GM21515 (cell line): ENCODE measurements around the gene TFDP1.
"Not testable (repeated sequence)": the region's sequence is repeated elsewhere in the genome, so short reads cannot be mapped to it uniquely, and the experiment has no call there.

ENCODE experiments used
- ATAC-seq: cut with Tn5 transposase; IDR thresholded peaks from one replicate; pipeline ENCODE4 v1.9.1; 2021; ENCODE audit not compliant: unreplicated experiment

TFDP1 gene

DNA sequence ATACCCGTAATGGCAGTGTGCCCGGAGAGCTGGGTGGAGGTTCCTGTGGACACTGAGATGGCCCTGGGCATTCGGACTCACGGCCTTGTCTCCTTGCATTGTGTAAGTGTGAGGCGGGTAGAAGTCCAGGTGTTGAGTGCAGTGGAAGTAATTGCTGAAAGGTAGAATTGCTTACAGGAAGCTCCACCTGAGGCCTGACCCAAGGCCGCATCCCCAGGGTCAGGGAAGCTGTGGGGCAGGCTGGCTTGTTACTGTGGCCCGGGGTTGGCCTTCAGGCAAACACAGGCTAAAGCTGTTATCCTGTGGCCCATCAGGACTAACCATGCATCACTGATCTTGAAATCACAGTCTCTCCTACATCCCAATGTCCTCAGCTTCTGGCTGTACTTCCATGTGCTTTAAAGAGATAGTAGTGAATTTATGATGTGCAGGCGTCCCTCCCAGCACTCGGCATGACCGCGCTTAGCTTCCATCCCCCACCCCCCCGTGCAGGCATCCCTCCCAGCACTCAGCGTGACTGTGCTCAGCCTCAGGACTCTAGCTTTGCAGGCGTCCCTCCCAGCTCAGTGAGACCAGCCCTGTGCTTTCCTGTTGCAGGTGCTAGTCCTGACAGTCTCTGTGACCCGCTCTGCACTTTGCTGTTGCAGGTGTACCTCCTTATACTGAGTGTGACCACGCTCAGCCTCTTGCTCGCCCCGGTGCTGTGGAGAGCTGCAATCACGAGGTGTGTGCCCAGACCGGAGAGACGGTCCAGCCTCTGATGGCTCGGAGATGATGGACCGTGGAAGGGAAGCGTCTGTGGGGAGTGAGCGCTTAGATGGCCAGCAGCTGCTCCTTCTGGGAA, 35.6 kb upstream of the TFDP1 start:
- no peak for ATAC-seq

DNA sequence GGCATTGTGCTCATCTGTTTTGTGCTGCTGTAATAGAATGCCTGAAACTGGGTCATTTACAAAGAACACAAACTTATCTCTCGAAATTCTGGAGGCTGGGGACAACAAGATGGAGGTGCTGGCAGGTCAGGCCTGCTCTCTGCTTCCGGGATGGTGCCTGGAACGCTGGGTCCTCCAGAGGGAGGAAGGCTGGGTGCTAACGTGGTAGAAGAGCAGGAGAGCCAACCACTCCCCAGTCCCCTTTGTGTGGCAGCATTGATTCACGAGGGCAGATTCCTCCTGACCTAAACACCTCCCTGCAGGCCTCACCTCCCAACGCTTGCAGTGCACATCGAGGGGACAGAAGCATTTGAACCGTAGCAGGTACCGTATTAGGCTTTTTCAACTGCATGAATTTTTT, 34.1 kb upstream of the TFDP1 start:
- ATAC-seq: no peak

DNA sequence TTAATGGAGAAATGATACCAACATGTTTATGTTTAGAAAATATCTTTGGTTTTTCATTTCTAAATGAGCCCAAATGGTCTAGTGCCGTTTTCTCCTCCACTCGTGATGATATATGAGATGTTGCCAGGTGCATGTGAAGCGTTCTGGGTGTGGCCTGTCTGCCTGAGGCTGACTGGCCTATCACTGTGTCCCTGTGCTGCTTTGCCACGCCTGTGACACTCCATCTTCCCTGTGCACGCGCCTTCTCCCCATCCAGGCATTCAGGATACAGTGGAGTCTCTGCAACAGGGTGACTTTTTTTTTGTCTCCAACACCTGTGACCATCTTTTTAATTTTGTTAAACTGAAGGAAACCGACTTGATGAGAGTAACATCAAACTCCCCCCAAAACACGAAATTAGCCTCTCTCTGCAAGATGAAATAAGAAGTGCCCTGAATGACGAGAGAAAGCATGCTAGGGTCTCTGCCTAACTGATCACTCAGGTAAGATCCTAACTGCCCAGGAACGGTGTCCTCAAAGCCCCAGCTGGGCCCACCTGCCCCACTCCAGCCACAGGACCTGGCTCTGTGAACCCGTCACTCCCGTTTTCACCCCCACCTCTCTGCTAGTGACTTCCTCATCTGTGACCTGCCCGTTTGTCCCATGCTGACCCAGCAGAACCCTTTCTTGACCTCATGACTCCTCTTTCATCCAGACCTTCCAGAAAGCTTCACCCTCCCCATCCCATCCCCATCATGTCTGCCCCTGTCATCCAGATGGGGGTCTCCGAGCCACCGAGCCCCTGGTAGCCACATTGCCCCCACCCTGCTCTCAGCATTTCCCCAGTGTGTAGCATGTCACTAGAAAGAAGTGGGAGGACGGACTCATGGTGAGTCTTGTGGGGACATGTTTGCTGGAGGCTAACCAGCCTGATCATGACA, 33.2 kb upstream of the TFDP1 start:
- no peak for ATAC-seq

DNA sequence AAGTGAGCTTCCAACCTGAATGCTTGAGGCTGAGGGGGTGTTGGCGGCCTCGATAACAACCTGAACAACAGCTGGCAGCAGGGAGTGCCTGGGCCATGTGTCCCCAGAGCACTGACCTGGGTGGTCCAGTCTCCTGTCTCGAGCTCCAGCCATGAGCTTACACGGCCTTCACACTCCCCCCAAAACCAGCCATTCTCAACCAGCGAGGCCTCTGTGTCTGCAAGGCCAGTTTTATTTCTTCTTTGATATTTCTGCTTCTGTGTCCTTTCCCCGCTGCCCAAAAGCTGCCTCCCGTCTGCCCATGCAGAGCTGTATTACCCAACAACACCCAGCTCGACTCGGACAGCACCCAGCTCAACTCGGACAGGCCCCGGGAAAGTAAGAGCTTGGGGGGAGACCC, 32.5 kb upstream of the TFDP1 start:
- no peak for ATAC-seq

GRCh38 chr13:113552786-113553434, 31.6 kb upstream of the TFDP1 start:
- ATAC-seq: no peak

GRCh38 chr13:113553511-113554332, 30.8 kb upstream of the TFDP1 start:
- no peak for ATAC-seq

DNA sequence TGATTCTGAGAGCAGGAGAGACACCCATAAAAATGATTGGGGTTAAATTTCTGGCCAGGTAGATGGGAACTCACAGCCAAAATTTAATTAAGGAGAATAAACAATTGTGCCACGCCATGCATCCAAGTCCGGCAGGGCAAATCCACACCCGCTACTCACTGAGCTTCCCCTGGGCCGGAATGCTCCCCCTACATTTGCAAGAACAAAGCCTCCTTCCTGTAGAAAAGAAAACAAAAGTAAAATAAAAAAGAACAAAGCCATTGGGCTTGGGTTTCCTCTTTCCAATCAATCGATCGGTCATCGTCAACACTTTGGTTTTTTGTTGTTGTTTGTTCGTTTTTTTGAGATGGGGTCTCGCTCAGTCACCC, 30.2 kb upstream of the TFDP1 start:
- no peak for ATAC-seq

GRCh38 chr13:113555141-113555540, 29.4 kb upstream of the TFDP1 start:
- no peak for ATAC-seq

DNA sequence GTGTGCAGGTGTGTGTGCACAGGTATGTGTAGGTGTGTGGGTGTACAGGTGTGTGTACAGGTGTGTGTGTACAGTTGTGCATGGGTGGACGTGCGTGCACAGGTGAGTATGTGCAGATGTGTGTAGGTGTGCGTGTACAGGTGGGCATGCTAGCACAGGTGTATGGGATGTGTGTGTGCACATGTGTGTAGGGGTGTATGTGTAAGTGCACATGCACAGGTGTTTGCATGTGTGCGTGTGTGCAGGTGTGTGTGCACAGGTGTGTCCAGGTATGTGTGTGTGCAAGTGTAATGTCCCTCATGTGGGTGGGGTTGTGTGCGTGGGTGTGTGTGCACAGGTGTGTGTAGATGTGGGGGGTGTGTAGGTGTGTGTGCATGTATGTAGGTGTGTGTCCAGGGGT, 27.5 kb upstream of the TFDP1 start:
- no peak for ATAC-seq

DNA sequence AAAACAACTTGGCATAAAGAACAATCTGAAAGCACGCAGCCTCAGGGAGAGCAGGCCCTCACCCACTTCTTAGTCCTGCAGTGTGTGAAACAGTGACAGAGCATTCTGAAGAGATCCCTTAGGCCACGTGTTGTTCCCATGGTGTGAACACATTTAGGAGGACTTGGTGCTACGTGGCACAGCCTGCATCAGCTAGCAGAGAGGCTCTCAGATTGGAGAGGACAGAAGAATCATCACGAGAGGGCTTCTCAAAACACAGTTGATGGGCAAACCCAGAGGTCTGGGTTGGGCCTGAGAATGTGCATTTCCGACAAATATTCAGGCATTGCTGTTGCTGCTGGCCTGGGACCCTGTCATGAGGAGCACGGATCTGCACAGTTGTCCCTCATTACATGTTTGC, 26.1 kb upstream of the TFDP1 start:
- ATAC-seq: no peak

DNA sequence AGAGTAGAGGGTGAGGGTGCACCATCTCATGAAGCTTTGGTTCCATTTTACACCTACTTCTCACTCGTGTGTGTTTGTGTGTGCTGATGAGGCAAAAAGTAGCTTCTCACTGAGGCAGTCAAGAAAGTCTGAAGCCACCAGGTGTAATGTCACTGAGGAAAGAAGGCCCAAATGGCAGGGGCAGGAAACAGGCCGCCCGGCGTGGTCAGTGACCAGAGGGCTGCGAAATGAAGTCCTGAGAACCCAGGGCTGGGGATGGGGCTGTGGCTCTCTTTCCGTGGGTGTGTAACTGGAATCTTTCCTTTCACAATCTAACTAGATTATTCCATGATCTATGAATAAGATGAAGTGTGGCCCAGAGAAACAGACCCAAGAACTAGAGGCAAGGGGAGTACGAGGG, 25.5 kb upstream of the TFDP1 start:
- no peak for ATAC-seq

DNA sequence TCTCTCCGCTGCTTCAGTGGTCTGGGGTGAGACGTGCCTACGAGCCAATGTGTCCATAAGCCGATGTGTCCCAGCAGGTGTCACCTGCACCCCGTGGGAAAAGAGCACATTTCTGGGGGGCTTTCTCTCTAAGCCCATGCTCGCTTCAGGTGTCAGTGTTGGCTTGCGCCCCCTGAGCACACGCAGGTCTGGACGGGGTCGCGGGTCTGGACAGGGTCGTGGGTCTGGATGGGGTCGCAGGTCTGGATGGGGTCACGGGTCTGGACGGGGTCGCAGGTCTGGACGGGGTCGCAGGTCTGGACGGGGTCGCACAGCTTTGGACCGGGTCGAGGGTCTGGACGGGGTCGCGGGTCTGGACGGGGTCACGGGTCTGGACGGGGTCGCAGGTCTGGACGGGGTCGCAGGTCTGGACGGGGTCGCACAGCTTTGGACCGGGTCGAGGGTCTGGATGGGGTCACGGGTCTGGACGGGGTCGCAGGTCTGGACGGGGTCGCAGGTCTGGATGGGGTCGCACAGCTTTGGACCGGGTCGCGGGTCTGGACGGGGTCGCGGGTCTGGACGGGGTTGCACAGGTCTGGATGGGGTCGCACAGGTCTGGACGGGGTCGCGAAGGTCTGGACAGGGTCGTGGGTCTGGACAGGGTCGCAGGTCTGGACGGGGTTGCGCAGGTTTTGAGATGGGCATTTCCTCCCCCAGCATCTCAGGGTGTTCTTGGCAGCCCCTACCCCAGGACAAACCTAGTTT, 24.5 kb upstream of the TFDP1 start:
- ATAC-seq: no peak

DNA sequence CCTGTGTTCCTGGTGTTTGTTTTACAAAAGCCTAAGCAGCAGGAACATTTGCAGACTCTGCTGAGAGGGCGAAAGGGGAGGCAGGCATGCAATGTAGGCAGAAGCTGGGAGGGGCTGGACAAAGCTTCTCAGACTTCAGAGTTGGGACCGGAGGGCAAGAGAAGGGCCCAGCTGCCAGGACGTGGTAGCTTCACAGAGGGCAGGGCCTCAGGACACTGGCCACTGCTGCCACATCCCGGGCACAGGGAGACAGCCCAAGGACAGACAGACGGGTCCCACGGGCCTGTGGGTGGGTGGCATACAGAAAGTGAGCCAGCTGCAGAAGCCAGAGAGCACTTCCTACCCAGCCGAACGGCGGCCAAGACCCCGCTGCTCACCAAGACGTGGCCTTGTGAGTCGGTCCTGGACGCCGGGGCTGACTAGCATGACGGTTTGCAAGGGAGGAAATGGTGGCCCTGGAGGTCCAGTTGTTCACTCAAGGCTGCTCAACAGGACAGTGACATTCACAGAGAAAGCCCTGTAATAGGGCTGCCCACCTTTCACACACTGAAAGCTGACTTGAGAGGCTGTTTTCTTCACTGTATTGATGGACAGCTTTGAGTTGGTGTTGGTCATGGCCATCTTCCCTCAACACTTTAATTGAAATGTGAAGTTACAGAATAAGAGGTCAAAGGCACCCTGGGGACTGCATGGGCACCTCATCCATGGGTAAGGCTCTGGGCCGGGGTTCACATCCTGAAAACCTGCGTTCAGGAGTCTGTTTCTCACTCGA, 23.7 kb upstream of the TFDP1 start:
- ATAC-seq: no peak

- no peak for ATAC-seq
Observed at GRCh38 chr13:113561417-113562084, 23.0 kb upstream of the TFDP1 start.

DNA sequence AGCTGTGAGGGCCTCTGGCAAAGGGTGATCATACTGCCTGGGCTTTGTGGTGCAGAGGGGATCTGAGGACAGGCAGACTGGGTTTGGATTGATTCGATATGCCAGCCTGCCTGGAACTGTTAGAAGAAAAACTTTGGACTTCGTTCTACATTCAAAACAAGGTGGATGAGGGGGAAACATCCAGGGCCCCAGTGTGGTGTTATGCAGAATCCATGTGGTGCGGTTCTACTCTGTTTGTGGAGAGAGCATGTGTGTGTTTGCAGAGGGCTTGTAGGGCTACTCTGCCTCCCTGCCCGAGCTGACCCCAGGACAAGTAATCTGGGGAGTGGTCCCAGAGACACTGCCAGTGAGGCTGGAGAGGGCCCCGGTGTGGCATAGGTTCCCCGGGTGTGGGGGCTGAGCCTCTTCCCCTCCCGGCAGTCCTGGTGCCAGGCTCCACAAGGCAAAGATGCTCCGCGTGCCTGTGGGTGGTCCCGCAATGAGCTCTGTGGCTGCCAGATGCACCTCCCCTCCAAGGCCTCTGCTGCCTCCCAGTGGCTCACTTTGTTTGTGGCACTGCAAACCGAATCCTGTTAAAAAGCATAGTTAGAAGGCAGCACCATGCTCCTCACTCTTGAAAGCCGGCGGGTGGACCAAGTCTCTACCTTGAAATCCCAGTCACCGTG, 22.3 kb upstream of the TFDP1 start:
- no peak for ATAC-seq

- no peak for ATAC-seq
Observed at GRCh38 chr13:113562844-113563243, 21.7 kb upstream of the TFDP1 start.

DNA sequence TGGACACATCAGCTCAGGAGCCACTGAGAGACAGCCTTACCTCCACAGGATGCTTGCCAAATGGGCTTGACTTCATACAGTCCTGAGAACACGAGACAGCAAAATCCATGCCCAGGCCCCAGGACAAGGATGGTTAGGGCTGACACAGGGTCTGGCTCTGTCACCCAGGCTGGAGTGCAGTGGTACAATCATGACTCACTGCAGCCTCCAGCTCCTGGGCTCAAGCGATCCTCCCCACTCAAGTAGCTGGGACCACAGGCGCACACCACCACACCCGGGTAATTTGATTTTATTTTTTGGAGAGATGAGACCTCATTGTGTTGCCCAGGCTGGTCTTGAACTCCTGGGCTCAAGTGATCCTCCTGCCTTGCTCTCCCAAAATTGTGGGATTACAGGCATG, 21.0 kb upstream of the TFDP1 start:
- ATAC-seq: not testable (repeated sequence)

DNA sequence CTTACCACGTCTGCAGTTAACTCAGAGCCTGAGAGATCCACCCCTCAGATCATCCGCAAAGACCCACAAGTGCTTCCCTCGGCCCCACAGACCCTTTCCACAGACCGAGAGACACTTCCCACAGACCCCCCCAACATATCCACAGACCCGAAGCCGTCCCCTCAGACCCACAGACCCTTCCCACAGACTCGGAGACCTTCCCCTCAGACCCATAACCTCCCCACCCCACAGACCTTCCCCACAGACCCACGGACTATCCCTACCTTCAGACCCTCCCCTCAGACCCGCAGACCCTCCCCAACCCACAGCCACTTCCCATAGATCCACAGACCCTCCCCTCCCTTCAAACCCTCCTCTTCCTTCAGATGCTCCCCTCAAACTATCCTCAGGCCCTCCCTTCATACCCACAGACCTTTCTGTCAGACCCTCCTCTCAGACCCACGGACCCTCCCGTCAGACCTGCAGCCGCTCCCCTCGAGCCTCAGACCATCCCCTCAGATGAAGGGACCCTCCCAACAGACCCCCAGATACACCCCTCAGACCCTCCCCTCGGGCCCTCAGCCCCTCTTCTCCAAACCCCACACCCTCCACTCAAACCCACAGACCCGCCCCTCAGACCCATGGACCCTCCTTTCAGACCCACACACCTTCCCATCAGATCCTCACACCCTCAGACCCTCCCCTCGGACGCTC, 20.1 kb upstream of the TFDP1 start:
- ATAC-seq: no peak
